B cell (primary cell): Measurements from ENCODE around the gene IFNA17.
"Not testable (repeated sequence)": the region's sequence is repeated elsewhere in the genome, so short reads cannot be mapped to it uniquely, and the experiment has no call there.

Source experiments
- CTCF ChIP-seq: fragments of 200-600 bp; IDR thresholded peaks from one replicate; pipeline ENCODE4 v1.8.0; 2022; ENCODE audit warnings: antibody characterized with exemption, mild to moderate bottlenecking
- EZH2 ChIP-seq: IDR thresholded peaks from 2 replicates; pipeline ENCODE4 v1.6.1; 2012; ENCODE audit warnings: borderline replicate concordance, low read depth, mild to moderate bottlenecking, moderate library complexity, low read length; ENCODE audit not compliant: insufficient read depth, poor library complexity, severe bottlenecking

DNA sequence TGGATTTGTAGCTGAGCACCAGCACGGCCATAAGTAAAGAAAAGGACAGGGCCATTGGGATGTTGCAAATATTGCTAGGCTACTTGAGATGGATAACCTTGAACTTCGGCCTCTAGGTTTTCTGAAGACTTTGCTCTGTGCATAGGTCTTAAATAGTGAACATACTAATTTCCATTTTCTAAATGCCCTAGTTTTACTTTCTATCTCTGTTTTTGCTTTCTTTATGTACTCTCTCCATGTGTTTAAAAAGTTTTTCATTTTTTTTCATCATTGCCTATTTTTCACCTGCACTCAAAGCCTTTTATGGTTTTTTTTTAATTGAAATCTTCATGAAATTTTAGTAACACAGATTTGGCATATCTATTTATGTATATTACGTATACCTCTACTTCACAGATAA, 21.0 kb downstream of the IFNA17 start, which contains the start of gene IFNA10:
- TF ChIP-seq CTCF, EZH2: not testable (repeated sequence)
